ENCODE results near the gene NBR1.
"Not testable (repeated sequence)": the region's sequence is repeated elsewhere in the genome, so short reads cannot be mapped to it uniquely, and the experiment has no call there.

Gene NBR1

DNA sequence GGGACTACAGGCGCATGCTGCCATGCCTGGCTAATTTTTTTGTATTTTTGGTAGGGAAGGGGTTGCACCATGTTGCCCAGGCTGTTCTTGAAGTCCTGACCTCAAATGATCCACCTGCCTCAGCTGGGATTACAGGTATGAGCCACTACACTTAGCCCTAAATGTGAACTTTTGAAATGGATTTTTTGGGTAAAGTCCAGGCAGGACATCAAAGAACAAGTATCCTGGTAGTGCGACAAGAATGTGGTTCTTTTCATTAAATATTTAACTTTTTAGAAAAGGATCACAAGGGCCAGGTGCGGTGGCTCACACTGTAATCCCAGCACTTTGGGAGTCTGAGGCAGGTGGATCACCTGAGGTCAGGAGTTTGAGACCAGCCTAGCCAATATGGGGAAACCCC is 15.3 kb upstream of the NBR1 start:
- DNase-seq: no peak

DNA sequence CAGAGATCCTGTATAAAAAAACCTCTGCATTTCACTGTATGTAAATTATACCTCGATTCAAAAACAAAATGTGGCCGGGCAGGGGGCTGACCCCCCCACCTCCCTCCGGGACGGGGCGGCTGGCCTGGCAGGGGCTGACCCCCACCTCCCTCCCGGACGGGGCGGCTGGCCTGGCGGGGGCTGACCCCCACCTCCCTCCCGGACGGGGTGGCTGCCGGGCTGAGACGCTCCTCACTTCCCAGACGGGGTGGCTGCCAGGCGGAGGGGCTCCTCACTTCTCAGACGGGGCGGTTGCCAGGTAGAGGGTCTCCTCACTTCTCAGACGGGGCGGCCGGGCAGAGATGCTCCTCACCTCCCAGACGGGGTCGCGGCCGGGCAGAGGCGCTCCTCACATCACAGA is 11.8 kb upstream of the NBR1 start:
- not testable (repeated sequence) for DNase-seq

DNA sequence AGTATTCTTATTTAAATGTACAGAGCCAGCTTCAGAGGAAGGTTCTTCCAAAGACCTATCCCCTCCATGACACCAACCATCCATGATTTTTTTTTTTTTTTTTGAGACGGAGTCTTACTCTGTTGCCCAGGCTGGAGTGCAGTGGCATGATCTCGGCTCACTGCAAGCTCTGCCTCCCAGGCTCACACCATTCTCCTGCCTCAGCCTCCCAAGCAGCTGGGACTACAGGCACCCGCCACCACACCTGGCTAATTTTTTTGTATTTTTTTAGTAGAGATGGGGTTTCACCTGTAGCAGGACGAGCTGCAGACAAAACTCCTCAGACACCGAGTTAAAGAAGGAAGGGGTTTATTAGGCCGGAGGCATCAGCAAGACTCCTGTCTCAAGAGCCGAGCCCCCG is 11.1 kb upstream of the NBR1 start:
- not testable (repeated sequence) for DNase-seq

DNA sequence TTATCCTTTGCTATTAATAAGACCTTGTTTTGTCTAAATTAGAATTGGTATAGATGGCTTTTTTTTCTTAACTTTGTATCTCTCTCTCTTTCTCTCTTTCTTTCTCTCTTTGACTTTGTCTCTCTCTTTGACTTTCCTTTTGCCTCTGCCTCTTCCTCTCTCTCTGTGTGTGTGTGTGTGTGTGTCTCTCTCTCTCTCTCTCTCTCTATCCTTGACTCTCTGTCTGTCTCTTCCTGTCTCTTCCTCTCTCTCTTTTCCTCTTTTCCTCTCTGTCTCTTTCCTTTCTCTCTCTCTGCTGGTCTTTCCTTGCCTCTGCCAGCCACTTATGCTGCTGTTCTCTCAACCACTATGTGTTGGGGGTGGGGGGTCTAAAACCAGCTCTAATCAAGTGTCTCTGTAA is 5.0 kb upstream of the NBR1 start:
- DNase-seq: not testable (repeated sequence)

DNA sequence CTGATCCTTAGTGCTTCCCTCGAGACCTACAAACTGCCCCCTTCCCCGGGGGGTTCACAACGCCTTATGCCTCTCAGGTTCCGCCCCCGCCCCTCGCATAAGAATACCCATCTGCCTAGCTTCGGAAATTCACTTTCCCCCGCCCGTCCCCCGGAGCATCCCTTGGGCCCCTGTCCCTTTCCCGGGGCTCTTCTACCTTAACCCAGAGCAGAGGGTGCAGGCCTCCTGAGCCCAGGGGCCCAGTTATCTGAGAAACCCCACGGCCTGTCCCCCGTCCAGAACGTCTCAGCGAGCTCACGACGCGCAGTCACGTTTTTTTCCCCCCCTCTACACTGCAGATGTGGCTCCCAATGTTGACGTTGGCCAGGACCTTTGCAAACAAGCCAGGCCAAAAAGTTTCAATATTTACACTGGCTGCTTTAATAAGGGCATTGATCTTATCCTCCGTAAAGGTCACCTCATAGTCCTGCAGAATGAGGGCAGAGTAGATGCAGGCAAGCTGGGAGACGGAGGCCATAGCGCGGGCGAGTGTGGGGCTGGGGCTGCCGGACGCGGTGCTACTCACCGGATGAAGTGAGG is 1.4 kb upstream of the NBR1 start:
- DNase-seq: no peak

DNA sequence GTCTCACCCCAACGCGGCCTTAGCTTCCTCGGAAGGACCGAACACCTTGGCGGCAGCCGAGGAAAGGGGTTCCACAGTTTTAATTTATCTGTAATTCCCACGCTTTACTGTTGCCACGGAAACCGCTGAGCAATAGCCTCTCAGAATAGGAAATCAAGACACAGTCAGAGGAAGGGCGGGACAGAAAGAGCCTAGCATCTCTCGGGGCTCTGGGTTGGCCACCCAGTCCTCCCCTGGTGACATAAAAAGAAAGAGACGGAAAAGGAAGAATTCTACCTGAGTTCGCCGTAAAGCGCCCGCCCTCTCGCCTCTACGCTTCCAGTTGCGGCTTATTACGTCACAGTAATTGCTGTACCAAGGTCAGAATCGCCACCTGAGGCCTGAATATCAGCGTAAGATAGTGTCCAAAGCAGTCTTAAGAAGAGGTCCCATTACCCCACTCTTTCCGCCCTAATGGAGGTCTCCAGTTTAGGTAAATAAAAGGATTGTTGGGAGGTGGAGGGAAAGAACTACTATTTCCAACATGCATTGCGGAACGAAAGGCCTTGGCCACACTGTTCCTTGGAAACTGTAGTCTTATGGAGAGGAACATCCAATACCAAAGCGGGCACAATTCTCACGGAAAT is 761 bp upstream of the NBR1 start:
- DNase-seq: peak; percentile 89

DNA sequence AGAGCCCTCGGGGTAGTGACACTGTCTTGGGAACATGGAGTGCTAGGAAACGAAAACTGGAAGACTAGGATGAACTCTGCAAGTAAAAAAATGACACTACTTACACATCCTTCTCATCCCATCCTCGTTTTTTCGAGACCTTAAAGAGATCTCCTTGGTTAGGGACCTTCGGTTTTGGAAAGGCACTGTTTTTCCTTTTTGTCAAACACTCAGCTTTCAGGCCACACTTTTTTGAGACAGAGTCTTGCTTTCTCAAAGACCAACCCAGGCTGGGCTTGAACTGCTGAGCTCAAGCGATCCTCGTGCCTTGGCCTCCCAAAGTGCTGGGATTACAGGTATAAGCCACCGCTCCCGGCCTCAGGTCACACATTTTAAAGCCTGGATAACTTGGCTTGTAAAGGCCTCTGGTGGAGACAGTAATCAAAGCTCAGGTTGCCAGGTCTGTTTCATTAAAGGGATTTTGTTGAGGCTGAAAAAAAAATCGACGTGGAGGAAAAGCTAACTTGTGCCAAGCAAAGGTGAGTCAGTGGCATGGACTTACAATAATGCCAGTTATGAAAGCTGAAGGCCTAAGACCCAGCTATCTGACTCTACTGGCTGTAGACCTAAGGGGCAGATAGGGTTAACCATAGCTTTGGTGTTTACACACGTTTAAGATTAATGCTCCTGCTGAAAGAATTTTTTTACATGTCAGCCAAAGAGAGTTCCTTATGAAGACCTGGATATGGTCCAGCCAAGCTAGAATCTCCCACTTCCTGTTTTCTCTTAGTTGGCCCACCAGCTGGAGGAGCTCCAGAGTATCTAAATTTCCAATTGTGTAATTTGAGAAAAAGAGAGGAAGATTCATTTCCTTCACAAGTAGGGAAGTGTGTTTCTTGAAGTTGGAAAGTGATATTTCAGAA is 823 bp downstream of the NBR1 start:
- DNase-seq: no peak

DNA sequence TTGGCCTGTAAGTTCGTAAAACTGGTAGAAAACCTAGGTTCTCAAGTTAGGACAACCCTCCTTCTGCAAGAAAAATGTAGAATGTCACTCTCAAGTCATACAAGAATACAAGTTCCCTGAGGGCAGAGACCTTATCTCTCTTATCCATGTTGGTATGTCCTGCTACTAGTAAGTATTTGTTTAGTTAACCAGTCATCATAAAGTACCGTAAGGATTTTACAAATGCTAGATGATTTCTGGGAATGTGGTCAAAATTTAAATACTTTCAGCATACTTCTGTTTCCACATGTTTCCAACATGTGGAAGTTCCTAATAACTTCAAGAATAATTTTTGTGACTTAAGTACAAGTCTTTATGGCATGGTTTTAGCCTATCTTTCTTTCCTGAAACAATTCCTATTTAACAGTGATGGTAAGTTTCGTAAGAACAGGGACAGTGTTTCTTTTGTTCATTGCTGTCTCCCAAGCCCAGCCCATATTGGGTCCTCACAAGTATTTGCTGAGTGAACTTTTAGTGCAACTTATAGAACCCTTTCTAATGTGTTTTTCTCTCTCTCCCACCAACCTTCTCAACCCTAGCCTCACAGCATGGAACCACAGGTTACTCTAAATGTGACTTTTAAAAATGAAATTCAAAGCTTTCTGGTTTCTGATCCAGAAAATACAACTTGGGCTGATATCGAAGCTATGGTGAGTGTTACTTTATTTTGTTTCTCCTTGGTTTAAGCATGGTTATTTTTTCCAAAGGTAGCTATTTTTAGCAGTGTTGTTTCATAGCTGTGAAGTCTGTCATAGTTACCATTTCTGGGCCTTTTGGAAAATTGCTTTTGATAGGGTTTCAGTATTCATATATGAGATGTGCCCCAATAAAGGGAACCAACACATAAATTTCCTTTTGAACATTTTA is 4.5 kb downstream of the NBR1 start:
- no peak for DNase-seq

DNA sequence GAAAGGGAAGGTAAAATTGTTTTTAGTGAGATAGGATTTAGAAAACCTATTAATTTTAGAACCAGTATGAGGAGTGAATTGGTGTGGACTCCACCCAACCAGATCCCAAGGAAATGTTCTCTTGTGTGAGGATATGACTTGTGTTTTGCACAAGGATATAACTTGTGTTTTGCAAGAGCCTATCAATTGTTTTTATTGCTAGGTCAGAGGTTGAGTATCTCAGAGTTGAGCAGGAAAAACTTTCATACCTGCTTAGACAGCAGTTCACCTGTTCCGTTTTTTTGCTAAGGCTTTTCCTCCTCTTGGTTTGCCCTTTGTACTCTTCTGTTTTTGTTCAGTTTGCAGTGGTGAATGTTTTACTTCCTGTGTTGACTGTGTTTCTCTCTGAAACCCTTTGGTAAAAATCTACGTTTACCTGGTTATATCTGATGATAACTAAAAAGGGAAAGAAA is 5.1 kb downstream of the NBR1 start:
- no peak for DNase-seq

DNA sequence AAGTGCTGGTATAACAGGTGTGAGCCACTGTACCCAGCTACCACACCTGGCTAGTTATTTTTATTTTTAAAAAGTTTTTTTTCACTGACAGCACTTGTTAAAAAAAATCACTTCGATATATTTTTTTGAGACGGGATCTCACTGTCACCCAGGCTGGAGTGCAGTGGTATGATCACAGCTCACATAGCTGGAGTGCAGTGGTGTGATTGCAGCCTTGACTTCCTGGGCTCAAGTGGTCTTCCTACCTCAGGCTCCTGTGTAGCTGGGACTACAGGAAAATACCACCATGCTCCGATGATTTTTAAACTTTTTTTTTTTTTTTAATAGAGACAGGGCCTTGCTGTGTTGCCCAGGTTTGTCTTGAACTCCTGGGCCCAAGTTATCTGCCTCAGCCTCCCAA is 12.9 kb downstream of the NBR1 start:
- no peak for DNase-seq

DNA sequence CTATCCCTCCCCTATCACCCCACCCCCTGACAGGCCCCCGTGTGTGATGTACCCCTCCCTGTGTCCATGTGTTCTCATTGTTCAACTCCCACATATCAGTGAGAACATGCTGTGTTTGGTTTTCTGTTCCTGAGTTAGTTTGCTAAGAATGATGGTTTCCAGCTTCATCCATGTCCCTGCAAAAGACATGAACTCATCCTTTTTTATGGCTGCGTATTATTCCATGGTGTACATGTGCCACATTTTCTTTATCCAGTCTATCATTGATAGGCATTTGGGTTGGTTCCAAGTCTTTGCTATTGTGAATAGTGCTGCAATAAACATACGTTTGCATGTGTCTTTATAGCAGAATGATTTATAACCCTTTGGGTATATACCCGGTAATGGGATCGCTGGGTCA is 15.6 kb downstream of the NBR1 start:
- not testable (repeated sequence) for DNase-seq

DNA sequence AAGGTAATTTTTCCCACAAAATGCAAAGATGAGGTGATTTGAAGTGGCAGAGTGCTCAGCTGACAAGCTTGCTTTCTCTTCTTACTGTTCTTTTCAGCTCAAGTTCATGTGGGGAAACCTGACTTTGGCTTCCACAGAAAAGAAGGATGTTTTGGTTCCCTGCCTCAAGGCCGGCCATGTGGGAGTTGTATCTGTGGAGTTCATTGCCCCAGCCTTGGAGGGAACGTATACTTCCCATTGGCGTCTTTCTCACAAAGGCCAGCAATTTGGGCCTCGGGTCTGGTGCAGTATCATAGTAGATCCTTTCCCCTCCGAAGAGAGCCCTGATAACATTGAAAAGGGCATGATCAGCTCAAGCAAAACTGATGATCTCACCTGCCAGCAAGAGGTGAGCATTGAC is 22.2 kb downstream of the NBR1 start:
- no peak for DNase-seq

DNA sequence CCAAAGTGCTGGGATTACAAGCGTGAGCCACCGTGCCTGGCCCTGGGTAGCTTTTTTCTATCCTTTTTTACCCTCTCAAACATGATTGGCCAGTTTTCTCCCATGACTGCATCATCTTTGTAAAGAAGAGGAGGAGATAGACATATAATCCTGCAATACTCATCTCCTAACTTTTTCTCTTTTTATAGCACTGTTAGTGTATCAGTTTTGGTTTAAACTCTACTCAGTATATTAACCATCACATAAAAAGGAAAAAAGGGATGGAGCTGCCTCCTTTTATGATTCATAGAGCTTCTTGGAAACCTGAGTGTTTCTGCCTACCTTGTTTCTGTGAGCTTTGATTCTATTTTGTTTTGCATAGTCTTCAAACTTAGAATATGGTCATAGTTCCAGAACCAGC is 28.6 kb downstream of the NBR1 start:
- no peak for DNase-seq

DNA sequence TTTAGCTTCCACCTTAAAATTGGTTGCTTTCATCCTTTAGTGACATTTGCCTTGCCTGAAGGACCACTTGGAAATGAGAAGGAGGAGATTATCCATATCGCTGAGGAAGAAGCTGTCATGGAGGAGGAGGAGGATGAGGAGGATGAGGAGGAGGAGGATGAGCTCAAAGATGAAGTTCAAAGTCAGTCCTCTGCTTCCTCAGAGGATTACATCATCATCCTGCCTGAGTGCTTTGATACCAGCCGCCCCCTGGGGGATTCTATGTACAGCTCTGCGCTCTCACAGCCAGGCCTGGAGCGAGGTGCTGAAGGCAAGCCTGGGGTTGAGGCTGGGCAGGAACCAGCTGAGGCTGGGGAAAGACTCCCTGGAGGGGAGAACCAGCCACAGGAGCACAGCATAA is 29.1 kb downstream of the NBR1 start:
- no peak for DNase-seq

DNA sequence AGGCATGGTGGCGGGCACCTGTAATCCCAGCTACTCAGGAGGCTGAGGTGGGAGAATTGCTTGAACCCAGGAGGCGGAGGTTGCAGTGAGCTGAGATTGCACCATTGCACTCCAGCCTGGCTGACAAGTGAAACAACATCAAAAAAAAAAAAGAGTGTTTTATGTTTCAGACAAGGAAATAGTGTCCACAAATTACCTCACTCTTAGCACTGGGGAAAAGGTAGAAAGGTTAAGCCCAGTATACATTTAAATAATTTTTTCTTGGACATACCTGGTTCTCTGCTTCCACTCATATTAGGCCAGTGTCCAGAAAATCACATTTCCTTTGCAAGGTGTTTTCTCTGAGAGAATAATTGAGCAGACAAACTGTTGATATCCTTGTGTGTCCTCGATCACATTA is 32.0 kb downstream of the NBR1 start:
- DNase-seq: not testable (repeated sequence)

DNA sequence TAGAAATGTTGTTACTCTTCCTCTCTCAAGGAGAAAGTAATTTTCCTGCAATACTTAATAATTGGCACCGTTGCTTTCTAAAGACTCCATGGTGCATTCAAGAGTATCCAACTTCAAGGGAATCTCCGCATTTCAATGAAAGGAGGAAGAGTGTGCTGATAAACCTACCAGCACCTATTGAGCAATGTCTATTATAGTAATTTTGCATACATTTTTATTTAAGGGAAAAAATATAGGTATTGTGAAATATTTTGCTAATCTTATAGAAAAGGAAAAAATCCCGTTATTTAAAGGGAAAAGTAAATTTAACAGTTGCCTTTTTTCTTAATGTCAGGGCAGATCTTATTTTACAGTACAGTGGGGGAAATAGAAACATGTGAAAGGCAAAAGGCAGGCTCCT is 39.6 kb downstream of the NBR1 start:
- DNase-seq: no peak

DNA sequence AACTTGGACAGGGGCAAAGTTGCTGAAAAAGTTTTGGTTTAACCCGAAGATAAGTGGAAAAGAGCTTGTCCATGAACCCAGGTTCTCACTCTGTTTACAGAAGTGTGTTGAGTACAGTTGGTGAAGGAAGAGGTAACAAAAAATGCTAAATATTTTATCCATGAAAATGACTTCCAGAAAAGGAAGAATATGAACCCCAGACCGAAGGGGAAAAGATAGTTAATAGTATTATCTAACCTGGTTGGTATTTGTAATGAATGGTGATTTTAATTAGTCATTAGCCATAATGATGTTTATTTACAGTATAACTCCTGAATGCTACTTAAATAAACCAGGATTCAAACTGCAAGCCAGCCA is 40.1 kb downstream of the NBR1 start:
- no peak for DNase-seq

DNA sequence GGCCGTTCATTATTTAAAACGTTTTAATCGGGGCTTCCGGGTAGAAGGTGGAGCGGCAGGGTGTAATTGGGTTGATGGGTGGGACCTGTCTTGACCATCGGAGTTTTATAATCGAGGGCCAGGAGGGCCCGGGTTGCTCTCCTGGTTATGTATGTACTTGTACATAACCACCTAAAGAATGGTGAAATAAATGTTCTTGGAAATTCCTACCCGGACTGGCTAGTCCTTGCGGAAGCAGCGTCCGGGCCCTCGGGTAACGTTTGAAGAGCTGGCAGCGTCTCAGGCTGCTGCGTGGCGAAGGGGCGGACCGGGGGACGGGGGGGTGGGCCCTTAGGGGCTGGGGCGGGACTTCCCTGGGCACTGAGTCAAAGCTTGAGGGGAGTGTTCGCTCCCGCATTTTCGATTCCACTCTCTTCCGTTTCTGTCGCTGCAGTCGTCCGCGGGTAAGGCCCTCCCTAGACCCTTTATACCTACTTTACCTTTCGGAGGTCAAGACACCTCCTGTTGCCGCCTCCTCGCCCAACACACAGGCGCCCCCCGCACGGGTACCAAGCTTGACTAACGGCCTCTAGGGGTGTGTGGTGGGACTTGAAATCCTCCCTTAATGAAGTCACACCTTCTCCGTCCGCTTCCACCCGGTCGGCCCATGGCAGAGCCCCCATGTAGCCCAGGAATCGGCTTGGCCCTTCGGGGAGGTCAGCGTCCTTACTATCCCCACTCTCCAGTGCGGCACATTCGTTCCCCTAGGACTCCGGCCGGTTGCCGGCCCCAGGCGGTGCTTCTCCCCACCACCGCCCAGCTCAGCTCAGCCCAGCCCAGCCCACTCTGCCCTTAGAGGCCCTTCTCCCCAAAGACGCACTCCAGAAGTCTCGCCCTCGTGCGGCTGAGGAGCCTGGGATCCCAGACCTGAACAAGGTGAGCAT is 40.7 kb downstream of the NBR1 start, which contains the start of gene TMEM106A:
TMEM106A (plus strand) TSS at position 396 of the 923 bp plus-strand sequence. CDS start 1,167 bp downstream, outside the sequence.
- DNase-seq: peak; percentile 87

DNA sequence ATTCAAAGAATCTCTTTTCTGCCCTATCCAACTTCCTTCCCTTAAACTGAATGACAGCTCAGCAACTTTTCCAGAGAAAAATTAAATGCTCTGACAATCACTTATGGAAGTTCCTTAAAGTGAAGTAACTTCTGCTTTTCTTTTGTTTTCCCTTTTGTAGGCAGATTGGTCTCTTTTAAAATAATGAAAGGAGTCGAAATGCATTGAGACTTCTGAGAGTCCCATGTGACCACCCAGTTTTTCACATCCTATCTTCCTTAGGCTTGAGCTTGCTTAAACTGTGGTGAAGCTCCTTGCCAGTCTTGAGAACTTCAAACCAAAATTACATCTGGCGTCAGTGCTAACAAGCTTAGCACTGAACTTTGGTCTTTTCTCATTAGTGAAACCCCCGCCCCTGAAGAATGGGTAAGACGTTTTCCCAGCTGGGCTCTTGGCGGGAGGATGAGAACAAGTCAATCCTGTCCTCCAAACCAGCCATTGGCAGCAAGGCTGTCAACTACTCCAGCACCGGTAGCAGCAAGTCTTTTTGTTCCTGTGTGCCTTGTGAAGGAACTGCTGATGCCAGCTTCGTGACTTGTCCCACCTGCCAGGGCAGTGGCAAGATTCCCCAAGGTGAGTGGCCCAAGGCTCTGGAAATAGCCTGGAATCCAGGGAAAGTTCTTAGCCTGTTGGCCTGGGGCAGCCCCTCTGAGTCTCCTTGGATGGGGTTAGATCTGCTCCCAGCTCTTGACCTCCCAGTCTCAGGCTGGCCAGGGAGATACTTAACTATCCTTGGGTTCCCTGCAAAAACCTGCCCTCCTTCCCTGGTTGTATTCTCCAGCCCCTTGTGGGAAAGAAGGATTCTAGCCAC is 41.9 kb downstream of the NBR1 start:
- DNase-seq: no peak

DNA sequence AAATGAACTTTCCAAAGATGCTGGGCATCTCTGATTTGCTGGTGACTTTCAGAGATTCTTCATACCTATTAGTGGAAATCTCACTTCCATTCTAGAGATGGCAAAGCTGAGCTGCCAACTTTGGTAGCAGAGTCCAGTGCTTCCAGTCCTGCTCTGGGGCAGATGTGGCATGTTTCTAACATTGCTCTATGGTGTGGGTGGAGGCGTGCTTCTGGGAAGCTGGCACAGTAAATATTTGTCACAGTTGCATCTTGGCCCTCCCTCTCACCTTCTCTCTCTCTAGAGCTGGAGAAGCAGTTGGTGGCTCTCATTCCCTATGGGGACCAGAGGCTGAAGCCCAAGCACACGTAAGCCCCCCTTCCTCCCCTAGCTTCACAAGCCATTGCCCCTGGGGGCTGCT is 42.5 kb downstream of the NBR1 start:
- no peak for DNase-seq

DNA sequence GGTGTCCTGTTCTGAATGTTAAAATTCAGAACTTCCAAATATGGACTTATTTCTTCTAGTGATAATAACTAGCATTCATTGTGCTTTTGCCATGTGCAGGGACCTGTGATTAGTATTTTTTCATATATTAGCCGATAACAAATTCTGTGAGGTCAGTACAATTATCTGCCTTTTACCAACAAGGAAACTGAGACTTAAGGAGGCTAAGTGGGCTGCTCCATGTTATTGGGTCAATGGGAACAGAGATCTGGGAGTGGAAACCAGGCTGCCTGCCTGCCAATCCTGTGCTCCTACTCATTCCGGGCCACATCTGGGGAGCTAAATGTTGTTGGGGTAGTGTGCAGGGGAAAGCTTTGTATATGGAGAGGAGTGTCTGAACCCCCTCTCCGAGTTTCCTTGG is 44.3 kb downstream of the NBR1 start:
- no peak for DNase-seq

All from CD4-positive, alpha-beta T cell treated with Interleukin-6 for 4 hours (primary cell).